ENCODE measurements around the gene APOBEC3A. TPM values are rescaled to one million over a fixed set of nuclear protein-coding genes. Genes with fewer than 3 reads are reported as not detected.
"Not testable (repeated sequence)": the region's sequence is repeated elsewhere in the genome, so short reads cannot be mapped to it uniquely, and the experiment has no call there.

APOBEC3A gene
- total RNA-seq, 2 donors from 2014 or later = not detected

DNA sequence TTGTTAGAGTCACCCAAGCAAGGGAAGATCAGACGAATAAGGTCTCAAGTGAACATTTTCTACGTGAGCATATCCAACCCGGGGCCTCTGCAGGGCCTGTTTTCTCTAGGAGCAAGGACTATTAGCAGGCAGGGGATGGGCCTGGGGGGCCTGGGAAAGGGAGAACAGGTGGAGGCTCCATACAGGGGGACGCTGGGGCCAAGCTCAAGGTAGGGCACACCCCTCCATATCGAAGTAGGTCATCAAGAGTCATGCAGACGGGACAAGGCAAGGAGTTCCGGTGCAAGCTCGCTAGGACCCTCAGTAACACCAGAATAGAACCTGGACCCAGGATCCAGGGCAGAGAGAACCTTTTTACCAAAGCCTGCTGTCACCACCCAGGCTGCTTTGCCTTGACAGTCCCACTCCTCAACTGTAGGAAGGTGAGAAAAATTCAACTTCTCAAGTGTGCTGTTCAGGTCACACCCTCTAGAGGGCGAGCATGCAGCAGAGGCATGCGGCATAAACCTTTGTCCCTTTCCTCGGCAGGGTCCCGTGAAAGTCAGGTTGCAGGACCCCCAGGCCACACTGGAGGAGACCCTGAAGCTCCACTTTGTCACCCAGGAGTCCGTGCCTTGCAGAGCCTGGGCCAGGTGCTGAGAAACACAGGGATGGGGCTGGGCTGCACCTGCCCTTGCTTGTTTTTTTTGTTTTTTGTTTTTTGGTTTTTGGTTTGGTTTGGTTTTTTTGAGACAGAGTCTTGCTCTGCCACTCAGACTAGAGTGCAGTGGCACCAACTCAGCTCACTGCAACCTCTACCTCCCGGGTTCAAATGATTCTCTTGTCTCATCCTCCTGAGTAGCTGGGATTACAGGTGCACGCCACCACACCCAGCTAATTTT, 16.1 kb downstream of the APOBEC3A start:
- H3K4me3 Mint-ChIP-seq = no peak overlapping the region
- peaks cover 5% of the 10 kb centered on the region for H3K4me1 Mint-ChIP-seq
- H3K36me3 Mint-ChIP-seq (ENCODE audit: low read depth) = no peaks in the 10 kb centered on the region
- H3K27me3 Mint-ChIP-seq = peaks cover 5% of the 10 kb centered on the region
- H3K9me3 Mint-ChIP-seq = no peaks in the 10 kb centered on the region
- no peak overlapping the region for H3K27ac Mint-ChIP-seq
- ATAC-seq (replicated peaks) = peak; percentile 82

DNA sequence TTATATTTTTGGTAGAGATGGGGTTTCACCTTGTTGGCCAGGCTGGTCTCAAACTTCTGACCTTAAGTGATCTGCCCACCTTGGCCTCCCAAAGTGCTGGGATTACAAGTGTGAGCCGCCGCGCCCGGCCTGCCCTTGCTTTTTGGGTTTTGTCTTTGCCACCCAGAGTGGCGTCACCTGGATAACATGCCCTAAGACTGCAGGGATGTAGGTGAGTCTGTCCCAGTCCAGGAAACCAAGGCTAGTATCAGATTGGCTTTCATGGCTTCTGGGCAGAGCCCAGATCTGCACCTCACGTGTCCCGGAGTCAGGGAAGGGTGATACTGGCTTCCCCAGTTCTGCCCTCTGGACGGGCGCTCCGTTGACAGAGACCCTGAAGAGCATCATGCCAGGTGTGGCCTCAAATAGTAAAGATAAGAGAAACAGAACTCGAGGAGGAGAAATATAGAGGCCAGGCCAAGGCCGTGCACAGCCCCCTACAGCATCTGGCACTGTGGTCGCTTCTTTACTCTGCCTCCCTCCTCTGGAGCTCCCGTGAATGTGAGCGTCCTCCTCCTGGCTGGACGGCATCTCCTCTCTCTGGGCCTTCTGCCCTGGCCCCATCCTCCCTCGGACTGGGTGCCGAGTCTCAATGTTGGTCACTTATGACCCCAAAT, 16.9 kb downstream of the APOBEC3A start:
- Mint-ChIP-seq H3K4me3 (no peak overlapping the region), H3K27me3 (peaks cover 5% of the 10 kb centered on the region), H3K9me3 (no peaks in the 10 kb centered on the region), H3K27ac (no peak overlapping the region), H3K36me3 (ENCODE audit: low read depth) (no peaks in the 10 kb centered on the region), H3K4me1 (peaks cover 5% of the 10 kb centered on the region)
- no peak for ATAC-seq (replicated peaks)

DNA sequence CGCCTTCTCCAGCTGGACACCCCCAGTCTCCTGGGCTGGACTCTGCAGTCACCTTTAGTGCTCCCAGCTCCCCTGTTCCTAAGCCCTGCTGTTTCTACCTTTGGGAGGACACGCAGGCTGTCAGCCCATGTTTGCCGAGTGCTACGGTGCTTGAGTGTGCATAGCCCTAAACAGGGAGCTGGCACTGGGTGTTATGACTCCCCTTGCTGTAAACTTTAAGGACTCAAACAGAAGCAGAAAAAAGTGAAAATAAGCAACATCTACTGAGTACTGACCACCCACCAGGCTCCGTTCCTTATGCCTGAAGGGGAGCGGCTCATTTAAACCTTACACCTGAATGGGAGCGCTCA, 17.4 kb downstream of the APOBEC3A start:
- H3K36me3 Mint-ChIP-seq (ENCODE audit: low read depth) = no peaks in the 10 kb centered on the region
- peaks cover 5% of the 10 kb centered on the region for H3K4me1 Mint-ChIP-seq
- H3K27me3 Mint-ChIP-seq = peaks cover 5% of the 10 kb centered on the region
- H3K27ac Mint-ChIP-seq = no peak overlapping the region
- H3K4me3 Mint-ChIP-seq = no peak overlapping the region
- no peaks in the 10 kb centered on the region for H3K9me3 Mint-ChIP-seq
- no peak for ATAC-seq (replicated peaks)

DNA sequence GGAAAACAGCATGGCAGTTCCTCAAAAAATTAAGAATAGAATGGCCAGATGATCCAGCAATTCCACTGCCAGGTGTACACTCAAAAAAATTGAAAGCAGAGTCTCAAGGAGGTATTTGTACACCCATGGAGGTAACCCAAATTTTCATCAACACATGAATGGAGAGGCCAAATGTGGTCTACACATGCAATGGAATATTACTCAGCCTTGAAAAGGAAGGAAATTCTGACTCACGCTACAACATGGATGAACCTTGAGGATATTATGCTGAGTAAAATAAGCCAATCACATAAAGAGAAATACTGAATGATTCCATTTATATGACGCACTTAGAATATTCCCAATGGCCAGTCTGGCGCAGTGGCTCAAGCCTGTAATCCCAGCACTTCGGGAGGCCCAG, 19.9 kb downstream of the APOBEC3A start:
- ATAC-seq (replicated peaks); H3K27me3 Mint-ChIP-seq; H3K9me3 Mint-ChIP-seq; H3K36me3 Mint-ChIP-seq (ENCODE audit: low read depth); H3K4me3 Mint-ChIP-seq: not testable (repeated sequence)
- Mint-ChIP-seq H3K27ac (peak overlapping the region; percentile 56), H3K4me1 (peaks cover 15% of the 10 kb centered on the region)

DNA sequence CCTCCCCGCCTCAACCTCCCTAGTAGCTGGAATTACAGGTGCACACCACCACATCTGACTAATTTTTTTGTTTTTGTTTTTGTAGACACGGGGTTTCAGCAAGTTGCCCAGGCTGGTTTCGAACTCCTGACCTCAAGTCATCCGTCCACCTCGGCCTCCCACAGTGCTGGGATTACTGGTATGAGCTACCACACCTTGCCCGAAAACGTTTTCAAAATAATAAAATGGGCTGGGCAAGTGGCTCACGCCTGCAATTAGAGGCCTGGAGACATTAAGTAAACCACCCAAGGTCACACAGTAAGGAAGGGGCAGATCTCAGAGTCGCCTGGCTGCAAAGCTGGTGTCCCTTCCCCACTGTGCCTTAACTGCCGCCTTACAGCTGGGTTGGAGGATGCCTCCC, 23.2 kb downstream of the APOBEC3A start:
- not testable (repeated sequence) for H3K27me3 Mint-ChIP-seq; H3K9me3 Mint-ChIP-seq; H3K27ac Mint-ChIP-seq; H3K36me3 Mint-ChIP-seq (ENCODE audit: low read depth); H3K4me3 Mint-ChIP-seq; ATAC-seq (replicated peaks)
- peaks cover 30% of the 10 kb centered on the region for H3K4me1 Mint-ChIP-seq

DNA sequence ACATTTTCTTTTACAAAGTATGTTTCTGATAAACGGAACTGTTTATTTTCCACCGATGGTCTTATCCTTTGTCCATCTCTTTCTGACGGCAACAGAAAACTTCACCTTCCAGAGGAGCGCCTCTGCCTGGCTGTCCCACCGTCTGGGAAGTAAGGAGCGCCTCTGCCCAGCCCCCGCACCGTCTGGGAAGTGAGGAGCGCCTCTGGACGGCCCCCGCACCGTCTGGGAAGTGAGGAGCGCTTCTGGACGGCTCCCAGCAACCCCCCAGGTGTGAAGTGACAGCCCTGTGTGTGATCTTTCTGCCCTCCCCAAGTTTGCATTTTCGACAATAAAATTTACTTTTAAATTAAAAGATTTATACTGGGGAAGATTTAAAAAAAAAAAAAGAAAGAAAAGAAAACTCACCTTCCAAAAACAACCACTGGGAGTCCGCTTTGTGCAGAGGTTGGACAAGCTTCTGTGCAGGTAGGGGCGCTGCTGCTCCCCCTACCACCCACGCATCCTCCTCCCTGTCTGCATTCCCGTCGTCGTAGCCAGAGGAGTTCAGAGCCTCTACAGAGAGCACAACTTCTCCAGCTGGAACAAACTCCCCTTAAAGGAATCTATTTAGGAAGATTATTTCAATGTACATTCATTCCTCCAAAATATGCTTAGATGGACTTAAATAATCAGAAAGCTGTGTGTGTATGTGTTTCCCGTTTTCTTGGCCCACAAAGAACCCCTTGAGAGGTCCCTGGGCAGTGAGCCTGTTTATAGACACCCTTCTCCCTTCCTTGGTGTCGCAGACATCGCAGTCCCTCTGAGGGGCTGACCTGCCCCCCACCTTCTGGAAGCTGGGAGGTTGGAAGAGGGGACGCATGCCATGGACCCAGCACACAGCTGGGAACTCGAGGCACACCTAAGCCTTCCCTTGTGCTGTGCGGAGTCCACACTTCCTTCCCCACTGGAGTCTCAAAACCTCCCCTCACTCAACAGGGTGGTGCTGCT, 23.9 kb downstream of the APOBEC3A start:
- ATAC-seq (replicated peaks) = no peak
- Mint-ChIP-seq H3K27me3 (no peaks in the 10 kb centered on the region), H3K9me3 (no peaks in the 10 kb centered on the region), H3K4me1 (peaks cover 36% of the 10 kb centered on the region), H3K4me3 (peak overlapping the region; percentile 77), H3K36me3 (ENCODE audit: low read depth) (peaks cover 8% of the 10 kb centered on the region), H3K27ac (peak overlapping the region; percentile 82)

DNA sequence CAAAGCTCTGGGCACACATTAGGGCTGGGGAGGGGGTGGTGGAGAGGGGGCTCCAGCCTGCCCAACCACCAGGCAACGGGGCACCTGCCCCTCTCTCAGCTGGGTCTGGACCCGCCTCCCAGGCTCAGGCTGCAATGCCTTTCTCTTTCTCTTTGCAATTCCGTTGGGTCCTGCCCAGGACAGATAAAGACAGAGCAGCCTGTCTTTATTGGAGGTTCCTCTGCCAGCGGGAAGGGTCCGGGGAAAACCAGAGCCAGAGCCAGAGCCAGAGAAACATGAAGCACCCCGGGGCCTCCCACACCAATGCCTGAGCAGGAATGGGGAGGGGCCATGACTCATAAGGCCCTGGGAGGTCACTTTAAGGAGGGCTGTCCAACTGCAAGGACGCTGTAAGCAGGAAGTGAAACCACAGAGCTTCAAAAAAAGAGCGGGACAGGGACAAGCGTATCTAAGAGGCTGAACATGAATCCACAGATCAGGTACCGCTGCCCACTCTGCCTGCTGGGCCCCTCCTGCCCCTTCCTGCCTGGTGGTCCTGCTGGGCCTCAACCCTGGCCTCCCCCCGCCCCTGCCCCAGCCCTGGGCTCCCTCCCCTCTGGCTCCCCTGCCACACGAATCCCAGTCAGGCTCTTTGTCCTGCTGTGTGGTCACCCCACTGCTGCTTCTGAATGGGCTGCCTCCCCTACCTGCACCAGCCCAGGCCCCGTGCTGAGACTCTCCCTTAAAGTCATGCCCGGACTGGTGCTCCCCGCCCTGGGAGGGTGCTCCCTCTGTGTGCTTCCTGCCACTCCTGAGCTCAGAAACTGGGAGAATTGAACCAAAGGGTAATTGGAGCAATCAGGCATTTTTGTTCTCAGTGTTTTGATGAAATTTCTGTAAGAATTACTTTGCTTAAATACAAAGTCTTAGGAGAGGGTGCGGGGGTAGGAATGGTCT, 24.9 kb downstream of the APOBEC3A start, which contains the start of gene APOBEC3B:
Gene APOBEC3B (plus strand): TSS at position 356 of the 936 bp plus-strand sequence. CDS start 107 bp downstream, at position 463.
- Mint-ChIP-seq H3K4me1 (peaks cover 33% of the 10 kb centered on the region), H3K27me3 (no peaks in the 10 kb centered on the region), H3K27ac (peak within 1 kb of the TSS; percentile 82), H3K4me3 (peak within 1 kb of the TSS; percentile 77), H3K36me3 (ENCODE audit: low read depth) (peaks cover 8% of the 10 kb centered on the region), H3K9me3 (no peaks in the 10 kb centered on the region)
- ATAC-seq (replicated peaks) = peak; percentile 71

DNA sequence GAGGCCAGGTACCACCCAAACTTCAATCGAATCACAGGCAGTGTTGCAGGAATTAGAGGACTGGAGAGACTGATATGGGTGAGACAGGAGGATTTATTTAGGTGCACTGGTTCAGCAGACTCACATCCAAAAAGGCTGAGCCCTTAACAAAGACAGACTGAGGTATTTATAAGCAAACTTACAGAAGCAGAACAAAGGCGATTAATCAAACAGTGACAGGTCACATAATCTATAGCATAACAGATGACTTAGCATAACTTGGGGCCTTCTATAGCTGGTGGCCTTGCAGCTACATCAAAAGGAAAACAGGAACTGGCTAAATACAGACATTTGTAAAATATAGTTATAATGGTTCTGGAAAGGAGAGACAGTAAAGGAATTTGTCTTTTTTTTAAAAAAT, 26.8 kb downstream of the APOBEC3A start:
- H3K27me3 Mint-ChIP-seq = no peaks in the 10 kb centered on the region
- ATAC-seq (replicated peaks) = no peak
- H3K4me3 Mint-ChIP-seq = peak overlapping the region; percentile 77
- peaks cover 8% of the 10 kb centered on the region for H3K36me3 Mint-ChIP-seq (ENCODE audit: low read depth)
- H3K27ac Mint-ChIP-seq = peak overlapping the region; percentile 94
- H3K9me3 Mint-ChIP-seq = no peaks in the 10 kb centered on the region
- H3K4me1 Mint-ChIP-seq = peaks cover 45% of the 10 kb centered on the region

DNA sequence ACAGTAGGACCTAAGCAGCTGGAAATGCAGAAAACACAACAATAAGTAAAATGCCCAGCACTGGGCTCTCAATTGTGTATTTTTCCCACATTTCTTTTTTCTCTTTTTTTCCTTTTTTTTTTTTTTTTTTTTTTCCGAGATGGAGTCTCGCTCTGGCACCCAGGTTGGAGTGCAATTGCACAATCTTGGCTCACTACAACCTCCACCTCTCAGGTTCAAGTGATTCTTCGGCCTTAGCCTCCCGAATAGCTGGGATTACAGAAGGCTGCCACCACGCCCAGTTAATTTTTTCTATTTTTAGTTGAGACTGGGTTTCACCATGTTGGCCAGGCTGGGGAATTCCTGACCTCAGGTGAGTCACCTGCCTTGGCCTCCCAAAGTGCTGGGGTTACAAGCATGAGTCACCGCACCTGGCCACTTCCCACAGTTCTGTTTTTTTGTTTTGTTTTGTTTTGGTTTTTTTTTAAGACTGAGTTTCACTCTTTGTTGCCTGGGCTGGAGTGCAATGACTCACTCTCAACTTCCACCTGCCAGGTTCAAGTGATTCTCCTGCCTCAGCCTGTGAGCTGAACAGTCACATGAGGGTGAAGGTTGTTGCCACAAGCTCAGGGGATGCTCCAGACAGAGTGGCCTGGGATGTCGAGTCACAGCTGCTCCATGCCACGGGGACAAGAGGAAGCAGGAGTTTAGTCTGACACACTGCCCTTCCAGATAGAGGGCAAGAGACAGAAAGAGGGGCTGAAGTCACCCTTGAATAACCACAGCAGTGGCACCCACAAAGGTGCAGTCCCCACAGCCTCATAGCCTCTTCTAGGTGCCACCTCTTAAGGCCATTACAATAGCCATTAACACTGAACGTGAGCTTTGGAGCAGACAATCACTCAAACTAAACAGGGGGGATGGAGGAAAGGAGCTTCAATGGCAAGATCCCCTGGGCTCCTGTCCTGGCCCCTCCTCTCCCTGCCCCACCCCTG, 27.7 kb downstream of the APOBEC3A start:
- peak overlapping the region; percentile 94 for H3K27ac Mint-ChIP-seq
- ATAC-seq (replicated peaks) = peak; percentile 89
- not testable (repeated sequence) for H3K27me3 Mint-ChIP-seq; H3K9me3 Mint-ChIP-seq; H3K36me3 Mint-ChIP-seq (ENCODE audit: low read depth)
- peak overlapping the region; percentile 77 for H3K4me3 Mint-ChIP-seq
- peaks cover 51% of the 10 kb centered on the region for H3K4me1 Mint-ChIP-seq

DNA sequence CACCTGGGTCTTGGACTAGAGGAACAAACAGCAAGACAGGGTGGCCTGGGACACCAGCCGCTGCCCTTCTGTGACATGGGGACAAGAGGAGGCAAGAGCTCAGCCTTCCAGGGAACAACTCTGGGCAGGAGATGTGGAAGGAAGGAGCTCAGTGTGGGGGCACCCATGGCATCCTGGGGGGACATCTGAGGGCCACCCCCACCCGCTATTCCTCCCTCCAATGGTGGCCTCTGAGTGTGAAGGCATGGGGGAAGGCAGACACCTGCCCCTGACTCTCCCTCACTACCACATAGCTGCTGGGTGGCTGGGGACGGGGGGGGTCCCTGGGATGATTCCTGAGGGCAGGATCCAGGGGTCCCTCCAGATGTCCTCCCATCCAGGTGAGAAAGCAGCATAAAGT, 29.2 kb downstream of the APOBEC3A start:
- Mint-ChIP-seq H3K27ac (no peak overlapping the region), H3K9me3 (no peaks in the 10 kb centered on the region), H3K4me3 (peak overlapping the region; percentile 77), H3K27me3 (no peaks in the 10 kb centered on the region), H3K4me1 (peaks cover 47% of the 10 kb centered on the region), H3K36me3 (ENCODE audit: low read depth) (peaks cover 8% of the 10 kb centered on the region)
- no peak for ATAC-seq (replicated peaks)

DNA sequence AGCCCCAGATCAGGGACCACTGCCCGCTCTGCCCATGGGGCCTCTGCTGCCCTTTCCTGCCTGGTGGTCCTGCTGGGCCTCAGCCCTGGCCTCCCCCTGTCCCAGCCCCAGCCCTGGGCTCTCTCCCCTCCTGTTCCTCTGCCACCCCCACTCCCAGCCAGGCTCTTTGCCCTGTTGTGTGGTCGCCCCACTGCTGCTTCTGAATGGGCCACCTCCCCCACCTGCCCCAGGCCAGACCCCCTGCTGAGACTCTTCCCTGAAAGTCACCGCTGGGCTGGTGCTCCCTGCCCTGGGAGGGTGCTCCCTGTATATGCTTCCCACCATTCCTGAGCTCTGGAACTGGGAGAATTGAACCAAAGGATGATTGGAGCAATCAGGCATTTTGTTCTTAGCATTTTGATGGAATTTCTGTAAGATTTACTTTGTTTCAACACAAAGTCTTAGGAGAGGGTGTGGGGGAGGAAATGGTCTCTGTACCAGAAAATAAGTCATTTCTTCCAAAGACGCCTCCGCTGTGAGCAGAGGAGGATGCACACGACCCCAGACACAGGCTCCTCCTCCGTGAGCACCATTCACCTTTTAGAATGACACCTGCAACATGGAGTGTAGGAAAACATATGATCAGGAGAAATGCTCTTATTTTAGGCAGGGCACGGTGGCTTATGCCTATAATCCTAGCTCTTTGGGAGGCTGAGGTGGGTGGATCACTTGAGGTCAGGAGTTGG, 29.9 kb downstream of the APOBEC3A start:
- Mint-ChIP-seq H3K27ac (peak overlapping the region; percentile 79), H3K27me3 (no peaks in the 10 kb centered on the region), H3K9me3 (no peaks in the 10 kb centered on the region), H3K36me3 (ENCODE audit: low read depth) (peaks cover 8% of the 10 kb centered on the region), H3K4me1 (peaks cover 41% of the 10 kb centered on the region), H3K4me3 (peak overlapping the region; percentile 63)
- ATAC-seq (replicated peaks) = no peak

DNA sequence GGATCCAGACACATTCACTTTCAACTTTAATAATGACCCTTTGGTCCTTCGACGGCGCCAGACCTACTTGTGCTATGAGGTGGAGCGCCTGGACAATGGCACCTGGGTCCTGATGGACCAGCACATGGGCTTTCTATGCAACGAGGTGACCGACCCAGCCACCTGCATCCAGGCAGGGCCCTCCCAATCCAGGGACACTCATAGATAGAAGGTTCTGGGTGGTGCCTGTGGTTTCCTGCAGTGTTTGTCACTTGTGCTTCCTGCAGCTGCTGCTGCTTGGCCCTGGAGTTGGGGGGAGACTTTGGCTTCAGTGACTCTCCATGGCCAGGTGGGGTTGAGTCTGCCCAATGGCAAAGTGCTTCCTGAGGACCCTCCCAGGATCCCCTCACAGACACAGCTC, 32.1 kb downstream of the APOBEC3A start:
- H3K27ac Mint-ChIP-seq = no peak overlapping the region
- H3K9me3 Mint-ChIP-seq = no peaks in the 10 kb centered on the region
- no peak for ATAC-seq (replicated peaks)
- H3K36me3 Mint-ChIP-seq (ENCODE audit: low read depth) = peaks cover 8% of the 10 kb centered on the region
- no peaks in the 10 kb centered on the region for H3K27me3 Mint-ChIP-seq
- H3K4me1 Mint-ChIP-seq = peaks cover 35% of the 10 kb centered on the region
- peak overlapping the region; percentile 26 for H3K4me3 Mint-ChIP-seq

Data from activated T-helper 17 cell treated with anti-CD3 and anti-CD28 coated beads, Interleukin-2, amount 50 U/mL, for 72 hours (primary cell).